ENCODE results near the gene CDHR1.

GRCh38 chr10:84241185-84241790, 47.0 kb downstream of the CDHR1 start, which contains the start of gene LRIT1:
- no peak for TF ChIP-seq POLR2A (IDR thresholded peaks at IDR 0.05; ENCODE audit: low read depth, low read length)
- no peak for TF ChIP-seq POLR2AphosphoS5 (IDR thresholded peaks at IDR 0.05; ENCODE audit: low read depth, low read length)
- TF ChIP-seq TAF1 (IDR thresholded peaks at IDR 0.05; ENCODE audit: low read depth, low read length), result no peak

Measured in GM12891 (cell line).